ENCODE results near the gene ATXN7L1.

ATXN7L1 gene

GRCh38 chr7:105662998-105663397, 213.4 kb downstream of the ATXN7L1 start:
- no peak for DNase-seq

- DNase-seq: no peak
These were observed 214.8 kb downstream of the ATXN7L1 start for GRCh38 chr7:105661625-105662024.

GRCh38 chr7:105656922-105657521, 219.4 kb downstream of the ATXN7L1 start:
- DNase-seq: peak; percentile 75

- no peak for DNase-seq
These were observed 220.7 kb downstream of the ATXN7L1 start for GRCh38 chr7:105655500-105656380.

- DNase-seq: no peak
These were observed 221.3 kb downstream of the ATXN7L1 start for GRCh38 chr7:105655067-105655466.

- no peak for DNase-seq
These were observed 222.2 kb downstream of the ATXN7L1 start for GRCh38 chr7:105654095-105654686.

GRCh38 chr7:105653441-105654005, 222.9 kb downstream of the ATXN7L1 start:
- DNase-seq: no peak

- DNase-seq: peak; percentile 64
These were observed 223.9 kb downstream of the ATXN7L1 start for GRCh38 chr7:105652359-105652993.

- no peak for DNase-seq
These were observed 224.6 kb downstream of the ATXN7L1 start for GRCh38 chr7:105651798-105652197.

- no peak for DNase-seq
These were observed 225.9 kb downstream of the ATXN7L1 start for GRCh38 chr7:105650382-105650970.

- DNase-seq: no peak
These were observed 226.5 kb downstream of the ATXN7L1 start for GRCh38 chr7:105649727-105650381.

GRCh38 chr7:105648561-105649401, 227.6 kb downstream of the ATXN7L1 start:
- no peak for DNase-seq

- no peak for DNase-seq
These were observed 228.8 kb downstream of the ATXN7L1 start for GRCh38 chr7:105647591-105647990.

- no peak for DNase-seq
These were observed 231.5 kb downstream of the ATXN7L1 start for GRCh38 chr7:105644937-105645336.

GRCh38 chr7:105643851-105644250, 232.5 kb downstream of the ATXN7L1 start:
- no peak for DNase-seq

- no peak for DNase-seq
These were observed 233.0 kb downstream of the ATXN7L1 start for GRCh38 chr7:105643384-105643783.

GRCh38 chr7:105642264-105642663, 234.1 kb downstream of the ATXN7L1 start:
- DNase-seq: no peak

- no peak for DNase-seq
These were observed 235.2 kb downstream of the ATXN7L1 start for GRCh38 chr7:105640956-105641810.

GRCh38 chr7:105639667-105640493, 236.5 kb downstream of the ATXN7L1 start:
- no peak for DNase-seq

All from activated CD4-positive, alpha-beta T cell treated with anti-CD3 and anti-CD28 coated beads, Interleukin-2, amount 50 U/mL, for 16 hours (primary cell).